DOHH2 (cell line): ENCODE measurements around the gene ZNF263.

Experiments
- CTCF ChIP-seq: fragments of 200-600 bp; sonication (generic); IDR thresholded peaks from one replicate; pipeline ENCODE4 v1.5.1; 2014; ENCODE audit warnings: antibody characterized with exemption, mild to moderate bottlenecking, low read depth, low read length; ENCODE audit not compliant: poor library complexity, severe bottlenecking
- EZH2phosphoT487 ChIP-seq: fragments of 200-600 bp; sonication (generic); IDR thresholded peaks from 2 replicates; pipeline ENCODE4 v1.6.1; 2017; ENCODE audit warnings: borderline replicate concordance, mild to moderate bottlenecking, antibody characterized with exemption, low read length, moderate library complexity, mixed read lengths

DNA sequence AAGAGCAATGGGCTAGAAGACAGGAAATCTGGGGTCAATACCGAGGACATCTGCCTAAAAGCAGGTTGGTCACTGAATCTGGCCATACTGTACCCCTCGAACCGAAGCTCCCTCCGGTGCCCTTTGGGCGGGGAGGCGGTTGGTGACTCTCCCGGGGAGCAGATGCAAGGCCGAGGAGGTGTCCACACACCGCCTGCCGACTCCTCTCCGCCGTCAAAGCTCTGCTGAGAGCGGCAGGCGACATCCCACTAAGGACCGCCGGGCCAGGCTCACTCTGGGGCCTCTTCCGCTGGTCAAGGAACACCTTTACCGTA is 48.8 kb upstream of the ZNF263 start:
- TF ChIP-seq CTCF: no peak
- TF ChIP-seq EZH2phosphoT487: no peak
